IMR-90 (cell line): ENCODE measurements around the gene NR4A2. TPM values are rescaled to one million over a fixed set of nuclear protein-coding genes. Genes with fewer than 3 reads are reported as not detected.

Experiments used
- ATAC-seq: fragments of 200-7000 bp; cut with Tn5 transposase; 2 replicates; pipeline ENCODE4 v1.9.1; 2020; ENCODE audit warnings: low read depth, mild to moderate bottlenecking, moderate library complexity
- BruUV-seq: library from RNA; stranded (reverse); fragments of 400-500 nt; replicated peaks from 2 replicates; lab custom pipeline; 2021; lab: Mats Ljungman, UMichigan
- CTCF ChIA-PET: fragments of 300-600 bp; formaldehyde crosslinking; extraction: SDS; loops from one replicate; lab custom pipeline; 2021; ENCODE audit warnings: antibody characterized with exemption; lab: Yijun Ruan, JAX
- POLR2A ChIA-PET: fragments of 300-600 bp; sonication (Branson Sonifier 250); formaldehyde crosslinking; loops from one replicate; lab custom pipeline; 2022; ENCODE audit warnings: antibody characterized with exemption; ENCODE audit not compliant: unreplicated experiment; lab: Charles Lee
- DNase-seq: peaks from one replicate; pipeline ENCODE4 v3.0.0; 2013
- H2AFZ ChIP-seq: replicated peaks from 2 replicates; pipeline ENCODE3; 2013; ENCODE audit warnings: low read length, mild to moderate bottlenecking; ENCODE audit not compliant: poor library complexity
- H2AK5ac ChIP-seq: 2 replicates; pipeline ENCODE4 v1.6.1; 2013; ENCODE audit warnings: low read depth, low read length, inconsistent platforms
- H2AK9ac ChIP-seq: replicated peaks from 2 replicates; pipeline ENCODE3; 2013; ENCODE audit warnings: mild to moderate bottlenecking, low read depth, low read length, moderate library complexity; ENCODE audit not compliant: poor library complexity
- H2BK120ac ChIP-seq: 2 replicates; pipeline ENCODE4 v1.6.1; 2013; ENCODE audit warnings: low read depth, low read length, inconsistent platforms
- H2BK15ac ChIP-seq: 3 replicates; pipeline ENCODE4 v1.6.1; 2013; ENCODE audit warnings: low read depth, low read length, inconsistent platforms
- H2BK20ac ChIP-seq: 2 replicates; pipeline ENCODE4 v1.6.1; 2013; ENCODE audit warnings: low read depth, mild to moderate bottlenecking, inconsistent platforms, low read length, moderate library complexity
- H2BK5ac ChIP-seq: 2 replicates; pipeline ENCODE4 v1.6.1; 2013; ENCODE audit warnings: mild to moderate bottlenecking, low read depth, low read length, inconsistent platforms; ENCODE audit not compliant: poor library complexity, severe bottlenecking
- H3K14ac ChIP-seq: replicated peaks from 2 replicates; pipeline ENCODE4 v1.6.1; 2013; ENCODE audit warnings: low read depth, low read length, inconsistent platforms
- H3K18ac ChIP-seq: 2 replicates; pipeline ENCODE4 v1.6.1; 2013; ENCODE audit warnings: low read depth, low read length, control low read depth
- H3K23ac ChIP-seq: 2 replicates; pipeline ENCODE4 v1.6.1; 2013; ENCODE audit warnings: low read depth, low read length, inconsistent platforms
- H3K27ac ChIP-seq: 2 replicates; pipeline ENCODE4 v1.5.1; 2013; ENCODE audit warnings: mild to moderate bottlenecking, control low read depth, low read length; ENCODE audit not compliant: insufficient read depth
- H3K27me3 ChIP-seq: 2 replicates; pipeline ENCODE4 v1.6.1; 2013; ENCODE audit warnings: low read length; ENCODE audit not compliant: control insufficient read depth, insufficient read depth
- H3K36me3 ChIP-seq: 2 replicates; pipeline ENCODE4 v1.6.1; 2013; ENCODE audit warnings: low read length, mixed read lengths; ENCODE audit not compliant: control insufficient read depth, insufficient read depth
- H3K4ac ChIP-seq: 2 replicates; pipeline ENCODE4 v1.6.1; 2013; ENCODE audit warnings: low read depth, low read length, inconsistent platforms
- H3K4me1 ChIP-seq: 2 replicates; pipeline ENCODE4 v1.6.1; 2013; ENCODE audit warnings: low read length, mixed read lengths; ENCODE audit not compliant: control insufficient read depth, insufficient read depth
- H3K4me2 ChIP-seq: 2 replicates; pipeline ENCODE4 v1.6.1; 2013; ENCODE audit warnings: low read depth, mild to moderate bottlenecking, control low read depth, low read length, moderate library complexity
- H3K4me3 ChIP-seq: 2 replicates; pipeline ENCODE4 v1.5.1; 2013; ENCODE audit warnings: low read depth, mild to moderate bottlenecking, control low read depth, low read length, moderate library complexity; ENCODE audit not compliant: insufficient read depth
- H3K56ac ChIP-seq: 2 replicates; pipeline ENCODE4 v1.6.1; 2013; ENCODE audit warnings: low read length, inconsistent platforms; ENCODE audit not compliant: insufficient read depth; ENCODE audit errors: extremely low read depth
- H3K79me1 ChIP-seq, 2 experiments: 2 replicates each; pipeline ENCODE4 v1.6.1; 2013; ENCODE audit warnings: low read length in 2 of 2, inconsistent platforms in 1 of 2, low read depth in 1 of 2
- H3K9ac ChIP-seq: 2 replicates; pipeline ENCODE4 v1.6.1; 2013; ENCODE audit warnings: low read depth, low read length, control low read depth
- H3K9me1 ChIP-seq: 2 replicates; pipeline ENCODE4 v1.6.1; 2013; ENCODE audit warnings: low read length, inconsistent platforms; ENCODE audit not compliant: insufficient read depth
- H3K9me3 ChIP-seq: 2 replicates; pipeline ENCODE4 v1.6.1; 2013; ENCODE audit warnings: low read length; ENCODE audit not compliant: control insufficient read depth, insufficient read depth
- H4K20me1 ChIP-seq: 2 replicates; pipeline ENCODE4 v1.6.1; 2013; ENCODE audit warnings: low read length, inconsistent platforms; ENCODE audit not compliant: insufficient read depth
- H4K5ac ChIP-seq: 2 replicates; pipeline ENCODE4 v1.6.1; 2013; ENCODE audit warnings: mild to moderate bottlenecking, low read depth, low read length, control low read depth
- H4K8ac ChIP-seq, 2 experiments: 2 replicates each; pipeline ENCODE4 v1.6.1; 2013; ENCODE audit warnings: low read depth in 2 of 2, low read length in 2 of 2, control low read depth in 1 of 2, inconsistent platforms in 1 of 2
- H4K91ac ChIP-seq: 2 replicates; pipeline ENCODE4 v1.6.1; 2013; ENCODE audit warnings: low read depth, low read length, inconsistent platforms; ENCODE audit not compliant: insufficient read depth
- BHLHE40 ChIP-seq: fragments of 150-350 bp; IDR thresholded peaks from 2 replicates; pipeline ENCODE4 v1.6.1; 2016; ENCODE audit warnings: mild to moderate bottlenecking, low read depth, low read length
- CEBPB ChIP-seq: IDR thresholded peaks from 2 replicates; pipeline ENCODE4 v1.6.1; 2012; ENCODE audit warnings: low read depth, low read length, improper control_type of control experiment
- CHD1 ChIP-seq: IDR thresholded peaks from 2 replicates; pipeline ENCODE4 v1.6.1; 2012; ENCODE audit warnings: low read depth, low read length, improper control_type of control experiment
- FOS ChIP-seq: fragments of 150-350 bp; IDR thresholded peaks from 2 replicates; pipeline ENCODE4 v1.6.1; 2016; ENCODE audit warnings: low read depth, low read length
- MAZ ChIP-seq: IDR thresholded peaks from 2 replicates; pipeline ENCODE4 v1.6.1; 2012; ENCODE audit warnings: low read depth, mild to moderate bottlenecking, low read length, improper control_type of control experiment, moderate library complexity, borderline replicate concordance
- MXI1 ChIP-seq: IDR thresholded peaks from 2 replicates; pipeline ENCODE4 v1.6.1; 2012; ENCODE audit warnings: low read depth, mild to moderate bottlenecking, low read length, moderate library complexity, borderline replicate concordance
- RCOR1 ChIP-seq: IDR thresholded peaks from 2 replicates; pipeline ENCODE4 v1.6.1; 2012; ENCODE audit warnings: mild to moderate bottlenecking, low read length, improper control_type of control experiment; ENCODE audit not compliant: insufficient replicate concordance
- RFX5 ChIP-seq: IDR thresholded peaks from 2 replicates; pipeline ENCODE4 v1.8.0; 2012; ENCODE audit warnings: low read depth, mild to moderate bottlenecking, low read length, moderate library complexity
- WGBS, 2 experiments: methylation state at CpG; one replicate each; pipeline versions ENCODE4 v1.1.5 to v1.1.7; 2013; ENCODE audit warnings: missing lambda C conversion rate in 2 of 2; ENCODE audit not compliant: insufficient read length in 1 of 2; ENCODE audit errors: extremely low coverage in 2 of 2; 5-methylcytosine and 5-hydroxymethylcytosine counted together
- dilution Hi-C: fragments of 300-500 bp; cut with HindIII; formaldehyde crosslinking; loops from one replicate; pipeline ENCODE4 v1.14.3; 2018; ENCODE audit warnings: low sequenced_read_pairs; ENCODE audit not compliant: unreplicated experiment
- in situ Hi-C: fragments of 300-500 bp; cut with MboI; formaldehyde crosslinking; loops from 3 replicates; pipeline ENCODE4 v1.14.3; 2019; ENCODE audit warnings: low sequenced_read_pairs, inconsistent platforms, mixed read lengths
- intact Hi-C: fragments of 100-400 bp; cut with micrococcal nuclease; formaldehyde crosslinking; loops from 2 replicates; pipeline ENCODE4 v1.10.0; 2022
- polyA plus RNA-seq, 3 experiments: library from polyadenylated mRNA; depleted of rRNA; stranded (reverse); fragments of >200 nt; gene quantifications; 2 replicates each; pipeline ENCODE4 v1.2.3, GENCODE V29; 2012; ENCODE audit warnings: low replicate concordance in 1 of 3
- total RNA-seq: library from RNA; depleted of rRNA; stranded (reverse); fragments of >200 nt; gene quantifications from 2 replicates; pipeline ENCODE4 v1.2.3, GENCODE V29; 2012

The NR4A2 gene
- total and polyA plus RNA-seq, 2 of the 4 experiments (the other 2 are of a cell fraction) = 0.72 to 2.3 TPM

- H3K4me3 ChIP-seq = peak overlapping the region; percentile 50
- peak overlapping the region; percentile 45 to 74; a peak in 2 of 4 replicates for H4K8ac ChIP-seq
- in situ Hi-C loops = no loop called here
- peak overlapping the region; percentile 84; the same call in 1 of the 2 replicates for H3K56ac ChIP-seq
- no peaks in the 10 kb centered on the region for H3K9me1 ChIP-seq
- ATAC-seq (peak; percentile 56), DNase-seq (peak; percentile 61)
- ChIA-PET CTCF (interaction anchor here (0.6 to 0.9 kb wide), 3 partner anchors 14 to 597 kb away, joined by 3 to 5 read pairs (median 3); no protein-coding TSS in a partner anchor), POLR2A (no interaction called here)
- H4K91ac ChIP-seq = peak overlapping the region; percentile 58; the same call in 1 of the 2 replicates
- H2BK120ac ChIP-seq = peak overlapping the region; percentile 70; the same call in 1 of the 2 replicates
- H3K79me1 ChIP-seq = no peaks in the 10 kb centered on the region
- peak overlapping the region; percentile 44; the same call in 1 of the 2 replicates for H3K14ac ChIP-seq
- intact Hi-C loops = no loop called here
- peak overlapping the region; percentile 52 for H3K27ac ChIP-seq
- H2AK5ac ChIP-seq = no peak overlapping the region
- no peaks in the 10 kb centered on the region for H4K20me1 ChIP-seq
- H3K27me3 ChIP-seq = no peaks in the 10 kb centered on the region
- 2% methylated on average over 8 of the region's 31 CpGs; no CpG with 5 or more reads in 1 of the 2 experiments for WGBS, 2 experiments
- no peak overlapping the region for H4K5ac ChIP-seq
- peak overlapping the region; percentile 88 for H2BK20ac ChIP-seq
- H3K23ac ChIP-seq = peak overlapping the region; percentile 80; the same call in 1 of the 2 replicates
- H2BK5ac ChIP-seq = no peak overlapping the region
- peak overlapping the region; percentile 96 for H2AFZ ChIP-seq
- no TSS peak for BruUV-seq
- peak overlapping the region; percentile 56 for H3K9ac ChIP-seq
- dilution Hi-C loops = no loop called here
- no peaks in the 10 kb centered on the region for H3K4me1 ChIP-seq
- peaks cover 3% of the 10 kb centered on the region for H3K36me3 ChIP-seq
- peak overlapping the region; percentile 88 for H3K4me2 ChIP-seq
- peak overlapping the region; percentile 79 for H3K4ac ChIP-seq
- no peaks in the 10 kb centered on the region for H3K9me3 ChIP-seq
- no peak overlapping the region; the same call in 2 of the 3 replicates for H2BK15ac ChIP-seq
- TF ChIP-seq FOS = no peak
- TF ChIP-seq MAZ = no peak
- TF ChIP-seq BHLHE40 = no peak
- TF ChIP-seq CEBPB = no peak
- TF ChIP-seq CHD1 = 0 out of 2 replicates have a peak, but pooled peaks have one; percentile 35
- no peak for TF ChIP-seq MXI1
- TF ChIP-seq RFX5 = no peak
- no peak for TF ChIP-seq RCOR1
- H2AK9ac ChIP-seq = peak overlapping the region; percentile 52
- H3K18ac ChIP-seq = peak overlapping the region; percentile 13; the same call in 1 of the 2 replicates
These were observed 11.9 kb downstream of the NR4A2 start for GRCh38 chr2:156320486-156321098.
